T-cell (primary cell): ENCODE data around the gene AGAP1. TPM values are rescaled to one million over a fixed set of nuclear protein-coding genes. Genes with fewer than 3 reads are reported as not detected.

Experiments
- ATAC-seq, 4 experiments: fragments of 200-7000 bp in 3 of 4; fragments of 150-1000 bp in 1 of 4; cut with Tn5 transposase; replicated peaks in 1 of 4; 1 replicate in 3 of 4; 2 replicates in 1 of 4; pipeline ENCODE4 v1.10.0; 2021; ENCODE audit warnings: moderate library complexity in 3 of 4, mild to moderate bottlenecking in 2 of 4, moderate number of reproducible peaks in 1 of 4
- CTCF ChIA-PET, 2 donors: fragments of 300-600 bp; sonication (Branson Sonifier 250); formaldehyde crosslinking; loops; one replicate each; lab custom pipeline; 2022; ENCODE audit warnings: antibody characterized with exemption in 2 of 2; lab: Charles Lee
- POLR2A ChIA-PET, 2 donors: fragments of 300-600 bp; sonication (Branson Sonifier 250); formaldehyde crosslinking; loops; one replicate each; lab custom pipeline; 2022; ENCODE audit warnings: antibody characterized with exemption in 2 of 2; lab: Charles Lee
- DNase-seq, 35 experiments: peaks; one replicate each; pipeline versions ENCODE4 v3.0.0 to v3.0.0-alpha.2; 2013 to 2023
- H3K27ac ChIP-seq: one replicate; pipeline ENCODE4 v1.5.1; 2013; ENCODE audit warnings: low read length
- H3K27me3 ChIP-seq, 2 experiments: replicated peaks in 1 of 2; 1 replicate in 1 of 2; 2 replicates in 1 of 2; pipeline versions ENCODE4 v1.6.1 to v1.7.0; 2013; ENCODE audit warnings: low read length in 1 of 2, mixed read lengths in 1 of 2; ENCODE audit not compliant: control insufficient read depth in 2 of 2, insufficient read depth in 2 of 2; ENCODE audit errors: extremely low read depth in 1 of 2
- H3K36me3 ChIP-seq, 2 donors: 1 replicate in 1 of 2; 2 replicates in 1 of 2; pipeline versions ENCODE4 v1.6.1 to v1.7.0; 2013; ENCODE audit warnings: low read length in 1 of 2; ENCODE audit not compliant: control insufficient read depth in 2 of 2, insufficient read depth in 1 of 2; ENCODE audit errors: extremely low read depth in 1 of 2
- H3K4me1 ChIP-seq, 2 experiments: 1 replicate in 1 of 2; 2 replicates in 1 of 2; pipeline versions ENCODE4 v1.6.1 to v1.7.0; 2013; ENCODE audit warnings: low read length in 2 of 2, mixed read lengths in 1 of 2; ENCODE audit not compliant: insufficient read depth in 2 of 2, control insufficient read depth in 1 of 2; ENCODE audit errors: extremely low read depth in 1 of 2
- H3K4me3 ChIP-seq, 2 donors: 1 replicate in 1 of 2; 2 replicates in 1 of 2; pipeline versions ENCODE4 v1.5.1 to v1.7.0; 2013; ENCODE audit warnings: mild to moderate bottlenecking in 2 of 2, low read length in 1 of 2, moderate library complexity in 1 of 2; ENCODE audit not compliant: control insufficient read depth in 1 of 2; ENCODE audit errors: extremely low read depth in 1 of 2
- H3K9me3 ChIP-seq: 2 replicates; pipeline ENCODE4 v1.7.0; 2013
- H3K27ac Mint-ChIP-seq, 2 donors: one replicate each; pipeline ENCODE4 v1.8.0; 2020 to 2021; ENCODE audit warnings: mild to moderate bottlenecking in 2 of 2, mixed read lengths in 2 of 2
- H3K27me3 Mint-ChIP-seq, 2 donors: one replicate each; pipeline ENCODE4 v1.8.0; 2021 to 2022; ENCODE audit warnings: mixed read lengths in 2 of 2
- H3K36me3 Mint-ChIP-seq: one replicate; pipeline ENCODE4 v1.8.0; 2021; ENCODE audit warnings: mixed read lengths
- H3K4me1 Mint-ChIP-seq, 3 donors: one replicate each; pipeline ENCODE4 v1.8.0; 2020 to 2022; ENCODE audit warnings: mixed read lengths in 3 of 3, mild to moderate bottlenecking in 1 of 3
- H3K4me3 Mint-ChIP-seq, 3 donors: one replicate each; pipeline ENCODE4 v1.8.0; 2020 to 2022; ENCODE audit warnings: mild to moderate bottlenecking in 3 of 3, mixed read lengths in 3 of 3, moderate library complexity in 3 of 3
- H3K9me3 Mint-ChIP-seq, 3 donors: one replicate each; pipeline ENCODE4 v1.8.0; 2020 to 2022; ENCODE audit warnings: mixed read lengths in 3 of 3
- WGBS: methylation state at CpG from one replicate; pipeline ENCODE4 v1.1.5; 2013; ENCODE audit warnings: missing lambda C conversion rate; ENCODE audit not compliant: insufficient coverage; 5-methylcytosine and 5-hydroxymethylcytosine counted together
- total RNA-seq, 35 experiments: library from RNA in 6 of 35; stranded (reverse) in 6 of 35; fragments of 120-200 nt in 1 of 35; gene quantifications; one replicate each; pipeline versions ENCODE4 v1.2.1 to v1.2.4 and lab custom pipeline; 2013 to 2026

Gene AGAP1
- total RNA-seq, 5 donors from 2014 or later (not counting 1 experiment from before 2014, with no cell fraction given), result 3.9 to 15.6 (median 5.2) TPM

DNA sequence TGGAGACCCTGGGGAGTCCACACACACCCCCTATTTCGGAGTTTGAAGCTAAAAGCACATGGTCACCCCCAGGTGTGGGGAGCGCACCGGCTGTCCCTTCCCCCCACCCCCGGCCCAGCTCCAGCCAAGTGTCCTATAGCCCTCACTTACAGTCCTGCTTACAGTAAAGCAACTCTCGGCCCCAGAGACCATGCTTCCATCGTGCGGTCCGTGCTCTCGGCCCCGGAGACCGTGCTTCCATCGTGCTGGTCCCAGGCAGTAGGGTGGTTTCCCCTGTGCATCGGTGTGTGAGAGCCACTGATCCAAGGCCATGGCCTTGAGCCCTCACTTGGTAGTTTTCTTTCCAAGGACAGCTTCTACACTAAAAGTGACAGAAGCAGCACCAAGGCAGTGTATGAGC is 625.6 kb downstream of the AGAP1 start:
- 73% methylated on average over 10 of the region's 13 CpGs for WGBS
- H3K9me3 Mint-ChIP-seq, result no peaks in the 10 kb centered on the region
- Histone ChIP-seq H3K4me1 (no peaks in the 10 kb centered on the region), H3K27ac (no peak overlapping the region), H3K36me3 (no peaks in the 10 kb centered on the region), H3K4me3 (no peak overlapping the region), H3K27me3 (peaks cover 0 to 15% of the 10 kb centered on the region in 2 experiments), H3K9me3 (no peaks in the 10 kb centered on the region)
- H3K4me1 Mint-ChIP-seq, result no peaks in the 10 kb centered on the region
- POLR2A ChIA-PET, result no interaction called here
- H3K27ac Mint-ChIP-seq, result no peak overlapping the region
- no peak for DNase-seq
- CTCF ChIA-PET, result no interaction called here
- ATAC-seq, result no peak
- H3K4me3 Mint-ChIP-seq, result no peak overlapping the region
- peaks cover 3 to 8% of the 10 kb centered on the region in 2 donors for H3K27me3 Mint-ChIP-seq
- no peaks in the 10 kb centered on the region for H3K36me3 Mint-ChIP-seq

- Histone ChIP-seq H3K4me1 (no peaks in the 10 kb centered on the region), H3K9me3 (no peaks in the 10 kb centered on the region), H3K36me3 (no peaks in the 10 kb centered on the region), H3K27me3 (peaks cover 0 to 15% of the 10 kb centered on the region in 2 experiments), H3K27ac (no peak overlapping the region), H3K4me3 (no peak overlapping the region)
- 60% methylated on average over 29 of the region's 29 CpGs for WGBS
- H3K27me3 Mint-ChIP-seq, result peaks cover 3 to 8% of the 10 kb centered on the region in 2 donors
- POLR2A ChIA-PET, result no interaction called here
- DNase-seq (no peak), ATAC-seq (no peak)
- no peak overlapping the region for H3K4me3 Mint-ChIP-seq
- H3K36me3 Mint-ChIP-seq, result no peaks in the 10 kb centered on the region
- H3K9me3 Mint-ChIP-seq, result no peaks in the 10 kb centered on the region
- no peaks in the 10 kb centered on the region for H3K4me1 Mint-ChIP-seq
- no peak overlapping the region for H3K27ac Mint-ChIP-seq
- CTCF ChIA-PET, result no interaction called here
Observed at GRCh38 chr2:236120141-236120601, 626.3 kb downstream of the AGAP1 start.

GRCh38 chr2:236120829-236121228 is 627.0 kb downstream of the AGAP1 start:
- ChIA-PET POLR2A (no interaction called here), CTCF (no interaction called here)
- no peak overlapping the region for H3K27ac Mint-ChIP-seq
- H3K27ac ChIP-seq, result no peak overlapping the region
- H3K27me3 Mint-ChIP-seq, result peaks cover 3 to 8% of the 10 kb centered on the region in 2 donors
- H3K4me1 Mint-ChIP-seq, result no peaks in the 10 kb centered on the region
- no peak overlapping the region for H3K4me3 Mint-ChIP-seq
- H3K36me3 ChIP-seq, result no peaks in the 10 kb centered on the region
- no peak overlapping the region for H3K4me3 ChIP-seq
- no peak for DNase-seq
- H3K9me3 Mint-ChIP-seq, result no peaks in the 10 kb centered on the region
- no peaks in the 10 kb centered on the region for H3K36me3 Mint-ChIP-seq
- H3K4me1 ChIP-seq, result no peaks in the 10 kb centered on the region
- H3K27me3 ChIP-seq, result peaks cover 0 to 15% of the 10 kb centered on the region in 2 experiments
- no peak for ATAC-seq
- H3K9me3 ChIP-seq, result no peaks in the 10 kb centered on the region
- WGBS, result 71% methylated on average over 3 of the region's 5 CpGs

DNA sequence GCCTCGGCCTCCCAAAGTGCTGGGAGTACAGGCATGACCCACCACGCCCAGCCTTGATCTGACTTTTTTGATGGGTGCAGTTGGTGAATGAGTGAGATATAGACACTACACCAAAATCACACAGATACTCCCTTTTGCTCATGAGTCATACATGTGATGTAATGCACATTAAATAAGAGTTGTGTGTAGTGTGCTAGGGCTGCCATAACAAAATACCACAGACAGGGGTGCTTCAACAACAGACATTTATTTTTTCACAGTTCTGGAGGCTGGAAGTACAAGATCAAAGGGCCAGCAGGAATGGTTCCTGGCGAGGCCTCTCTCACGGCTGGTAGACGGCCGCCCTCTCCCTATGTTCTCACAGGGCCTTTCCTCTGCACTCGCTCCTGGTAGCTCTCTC is 627.7 kb downstream of the AGAP1 start:
- H3K4me1 Mint-ChIP-seq, result no peaks in the 10 kb centered on the region
- ATAC-seq, result no peak

DNA sequence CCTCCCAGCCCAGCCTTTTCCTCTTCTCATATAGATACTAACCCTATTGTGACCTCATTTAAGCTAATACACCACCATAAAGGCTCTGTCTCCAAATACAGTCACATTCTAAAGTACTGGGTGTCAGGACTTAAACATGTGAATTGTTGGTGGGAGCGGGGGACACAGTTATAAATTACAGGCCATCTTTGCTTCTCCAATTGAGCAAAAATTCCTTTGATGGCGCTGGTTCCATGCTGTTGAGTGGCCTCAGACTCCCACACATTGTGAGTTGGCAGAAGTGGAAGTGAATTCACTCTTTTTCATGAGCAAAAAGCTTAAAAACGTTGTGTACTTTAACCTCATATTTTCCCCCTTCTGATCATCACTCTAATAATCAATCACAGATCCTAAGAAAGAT is 628.4 kb downstream of the AGAP1 start:
- no peaks in the 10 kb centered on the region for H3K36me3 ChIP-seq
- H3K27ac ChIP-seq, result no peak overlapping the region
- WGBS, result no CpG with 5 or more reads among the region's 3 CpGs
- no peaks in the 10 kb centered on the region for H3K9me3 ChIP-seq
- ChIA-PET CTCF (no interaction called here), POLR2A (no interaction called here)
- Mint-ChIP-seq H3K27me3 (peaks cover under 1 to 8% of the 10 kb centered on the region in 2 donors), H3K27ac (no peak overlapping the region), H3K9me3 (no peaks in the 10 kb centered on the region), H3K4me1 (no peaks in the 10 kb centered on the region), H3K36me3 (no peaks in the 10 kb centered on the region), H3K4me3 (no peak overlapping the region)
- ATAC-seq (no peak), DNase-seq (no peak)
- no peaks in the 10 kb centered on the region for H3K4me1 ChIP-seq
- H3K4me3 ChIP-seq, result no peak overlapping the region
- peaks cover 0 to 15% of the 10 kb centered on the region in 2 experiments for H3K27me3 ChIP-seq

More for the DNA sequence above, 627.7 kb downstream of the AGAP1 start:
- Mint-ChIP-seq H3K4me3 (no peak overlapping the region), H3K27ac (no peak overlapping the region), H3K36me3 (no peaks in the 10 kb centered on the region), H3K27me3 (peaks cover 3 to 8% of the 10 kb centered on the region in 2 donors), H3K9me3 (no peaks in the 10 kb centered on the region)
- H3K27me3 ChIP-seq, result peaks cover 0 to 15% of the 10 kb centered on the region in 2 experiments
- no peaks in the 10 kb centered on the region for H3K9me3 ChIP-seq
- POLR2A ChIA-PET, result interaction anchor here in 1 of 2 donors (0.6 kb wide), 1 partner anchor 60 kb away, joined by 3 read pairs; no protein-coding TSS in a partner anchor
- DNase-seq, result no peak
- 100% methylated on average over 4 of the region's 7 CpGs for WGBS
- CTCF ChIA-PET, result no interaction called here
- no peak overlapping the region for H3K27ac ChIP-seq
- H3K36me3 ChIP-seq, result no peaks in the 10 kb centered on the region
- no peaks in the 10 kb centered on the region for H3K4me1 ChIP-seq
- H3K4me3 ChIP-seq, result no peak overlapping the region

GRCh38 chr2:236123716-236124115 is 629.9 kb downstream of the AGAP1 start:
- H3K36me3 Mint-ChIP-seq, result no peaks in the 10 kb centered on the region
- Histone ChIP-seq H3K36me3 (no peaks in the 10 kb centered on the region), H3K4me1 (no peaks in the 10 kb centered on the region), H3K27ac (no peak overlapping the region), H3K4me3 (no peak overlapping the region), H3K9me3 (no peaks in the 10 kb centered on the region), H3K27me3 (peaks cover 0 to 15% of the 10 kb centered on the region in 2 experiments)
- peaks cover 0 to 7% of the 10 kb centered on the region in 2 donors for H3K27me3 Mint-ChIP-seq
- ATAC-seq (no peak), DNase-seq (no peak)
- H3K4me1 Mint-ChIP-seq, result no peaks in the 10 kb centered on the region
- POLR2A ChIA-PET, result no interaction called here
- no peak overlapping the region for H3K27ac Mint-ChIP-seq
- no peak overlapping the region for H3K4me3 Mint-ChIP-seq
- H3K9me3 Mint-ChIP-seq, result no peaks in the 10 kb centered on the region
- WGBS, result 92% methylated on average over 13 of the region's 19 CpGs
- CTCF ChIA-PET, result no interaction called here
